HG03354 (cell line): ENCODE measurements around the gene MFRP.

Experiments used
- ATAC-seq: cut with Tn5 transposase; IDR thresholded peaks from one replicate; pipeline ENCODE4 v1.9.1; 2021; ENCODE audit warnings: mild to moderate bottlenecking; ENCODE audit not compliant: unreplicated experiment, poor library complexity, severe bottlenecking

Gene MFRP

GRCh38 chr11:119320240-119320775, 26.2 kb downstream of the MFRP start:
- ATAC-seq: no peak

- no peak for ATAC-seq
These were observed 26.7 kb downstream of the MFRP start for GRCh38 chr11:119319700-119320239.

- ATAC-seq: no peak
These were observed 27.3 kb downstream of the MFRP start for GRCh38 chr11:119319136-119319699.

GRCh38 chr11:119318240-119319135, 28.0 kb downstream of the MFRP start:
- no peak for ATAC-seq

- no peak for ATAC-seq
These were observed 28.8 kb downstream of the MFRP start for GRCh38 chr11:119317592-119318239.

- no peak for ATAC-seq
These were observed 29.5 kb downstream of the MFRP start, which contains the start of gene MCAM for GRCh38 chr11:119316729-119317591. Gene MCAM, minus strand, starts transcription at chr11:119317130. Its CDS starts 29 bp downstream, at chr11:119317101.

- ATAC-seq: no peak
These were observed 30.3 kb downstream of the MFRP start for GRCh38 chr11:119316016-119316728.

- ATAC-seq: peak; percentile 32
These were observed 31.1 kb downstream of the MFRP start for GRCh38 chr11:119315131-119316015.

GRCh38 chr11:119314726-119315125, 31.8 kb downstream of the MFRP start:
- no peak for ATAC-seq

- no peak for ATAC-seq
These were observed 35.8 kb downstream of the MFRP start for GRCh38 chr11:119310682-119311052.

- no peak for ATAC-seq
These were observed 36.4 kb downstream of the MFRP start for GRCh38 chr11:119309953-119310681.

- no peak for ATAC-seq
These were observed 37.1 kb downstream of the MFRP start for GRCh38 chr11:119309411-119309810.

- no peak for ATAC-seq
These were observed 38.5 kb downstream of the MFRP start for GRCh38 chr11:119307974-119308373.

GRCh38 chr11:119307219-119307618, 39.3 kb downstream of the MFRP start:
- ATAC-seq: no peak

- no peak for ATAC-seq
These were observed 40.1 kb downstream of the MFRP start for GRCh38 chr11:119306373-119306890.

- ATAC-seq: no peak
These were observed 40.7 kb downstream of the MFRP start for GRCh38 chr11:119305556-119306372.
